HG02970 (cell line): ENCODE measurements around the gene TGFB2.

Source experiments
- ATAC-seq: cut with Tn5 transposase; IDR thresholded peaks from one replicate; pipeline ENCODE4 v1.9.1; 2021; ENCODE audit warnings: mild to moderate bottlenecking, moderate library complexity, moderate number of reproducible peaks; ENCODE audit not compliant: unreplicated experiment, low FRiP score

The TGFB2 gene

DNA sequence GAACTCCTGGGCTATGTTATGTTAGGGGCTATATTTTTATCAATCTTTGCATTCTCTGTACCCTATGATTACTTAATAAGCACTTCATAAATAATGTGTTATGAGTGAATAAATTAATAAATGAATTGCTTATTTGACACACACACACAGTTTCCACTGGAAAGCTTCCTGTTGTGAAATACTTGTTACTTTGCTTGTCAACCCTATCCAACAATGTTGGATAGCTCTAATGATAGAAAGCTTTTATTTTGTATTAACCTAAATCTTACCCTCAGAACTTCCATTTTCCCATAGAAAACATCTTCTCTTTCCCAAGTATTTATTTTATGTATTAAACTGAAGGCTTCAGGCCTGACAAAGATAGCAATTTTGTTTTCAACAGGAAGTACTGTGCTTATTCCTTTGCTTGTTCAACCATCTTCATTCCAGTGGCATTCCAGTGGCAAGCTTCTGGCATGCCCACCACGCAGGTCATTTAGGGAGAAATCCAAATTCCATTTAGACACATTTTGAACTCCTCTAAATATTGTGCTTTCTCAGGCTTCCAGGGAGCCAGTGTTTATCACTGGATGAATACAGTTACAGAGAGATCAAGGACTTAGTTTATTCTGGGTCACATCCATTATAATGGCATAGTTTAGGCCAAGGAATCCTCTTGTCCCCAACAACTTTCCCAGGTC is 134.4 kb downstream of the TGFB2 start:
- ATAC-seq = no peak

GRCh38 chr1:218480137-218480536 is 135.0 kb downstream of the TGFB2 start:
- no peak for ATAC-seq

- ATAC-seq = no peak
Measured at GRCh38 chr1:218480588-218481099, 135.5 kb downstream of the TGFB2 start.

DNA sequence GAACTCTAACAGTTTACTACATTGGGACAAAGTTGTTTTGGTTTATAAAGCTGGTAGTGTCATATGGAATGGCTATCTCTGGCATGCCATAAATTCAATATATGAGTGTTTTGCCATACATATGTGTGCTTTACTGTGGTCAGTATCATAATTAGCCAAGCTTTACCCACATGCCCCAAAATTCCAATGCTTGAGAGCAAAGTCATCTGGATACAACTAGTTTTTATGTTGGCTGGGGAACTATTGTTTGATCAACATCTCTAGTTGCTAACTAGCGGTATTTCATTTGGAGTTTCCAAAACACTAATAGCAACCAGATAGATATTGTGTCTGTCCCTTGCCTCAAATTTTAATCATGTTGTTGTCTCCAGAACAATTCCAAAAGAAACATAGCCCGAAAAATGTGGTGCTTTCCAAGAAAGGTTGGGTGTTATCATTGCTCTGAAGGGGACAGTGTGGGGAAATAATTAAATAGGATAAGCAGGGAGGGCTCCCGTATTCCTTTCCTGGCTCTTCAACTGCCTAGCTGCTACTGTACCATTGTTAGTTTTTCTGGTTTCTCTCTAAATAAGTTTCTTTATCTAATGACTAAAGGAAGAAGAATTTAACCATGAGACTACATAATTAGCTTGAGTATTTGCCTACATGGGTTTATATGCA is 136.1 kb downstream of the TGFB2 start:
- no peak for ATAC-seq

GRCh38 chr1:218482683-218483082 is 137.5 kb downstream of the TGFB2 start:
- no peak for ATAC-seq

DNA sequence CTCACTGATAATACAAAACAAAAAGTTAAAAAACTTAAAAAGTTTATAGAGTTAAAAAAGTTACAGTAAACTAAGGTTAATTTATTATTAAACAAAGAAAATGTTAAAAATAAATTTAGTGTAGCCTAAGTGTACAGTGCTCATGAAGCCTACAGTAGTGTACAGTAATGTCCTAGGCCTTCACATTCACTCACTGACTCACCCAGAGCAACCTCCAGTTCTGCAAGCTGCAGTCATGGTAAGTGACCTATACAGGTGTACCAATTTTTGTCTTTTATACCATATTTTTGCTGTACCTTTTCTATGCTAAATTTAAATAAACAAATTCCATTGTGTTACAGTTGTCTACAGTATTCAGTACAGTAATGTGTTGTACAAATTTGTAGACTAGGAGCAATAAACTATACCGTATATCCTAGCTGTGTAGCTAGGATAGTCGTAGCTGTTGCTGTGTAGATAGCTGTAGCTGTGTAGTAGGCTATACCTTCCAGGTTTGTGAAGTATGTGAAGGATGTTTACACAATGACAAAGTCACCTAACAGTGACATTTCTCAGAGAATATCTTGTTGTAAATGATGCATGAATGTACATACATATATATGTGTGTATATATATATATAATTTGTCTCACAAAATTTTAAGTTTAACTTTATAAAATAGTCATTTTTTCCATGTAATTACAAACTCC is 140.2 kb downstream of the TGFB2 start:
- ATAC-seq = no peak

DNA sequence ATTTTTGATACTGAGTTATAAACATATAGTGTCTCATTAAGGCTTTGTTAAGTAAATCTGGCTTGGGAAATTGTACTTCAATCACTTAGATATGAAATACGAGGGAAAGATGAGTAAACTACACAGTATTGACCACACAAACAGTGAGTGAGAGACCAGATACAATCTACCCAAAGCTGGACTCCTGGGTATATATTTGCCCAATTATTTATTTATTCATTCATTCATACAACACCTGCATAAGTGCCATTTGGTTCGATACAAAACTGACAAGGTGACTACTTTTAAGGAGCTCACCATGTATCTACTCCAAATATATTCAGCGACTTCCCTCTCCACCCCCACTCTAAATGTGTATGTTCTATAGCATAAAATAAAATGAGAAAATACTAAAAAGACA is 143.4 kb downstream of the TGFB2 start:
- ATAC-seq = no peak

GRCh38 chr1:218488986-218489385 is 143.8 kb downstream of the TGFB2 start:
- no peak for ATAC-seq

- no peak for ATAC-seq
Measured at GRCh38 chr1:218490406-218490922, 145.3 kb downstream of the TGFB2 start.

- no peak for ATAC-seq
Measured at GRCh38 chr1:218492874-218493273, 147.7 kb downstream of the TGFB2 start.

- ATAC-seq = no peak
Measured at GRCh38 chr1:218493986-218494385, 148.8 kb downstream of the TGFB2 start.
